ENCODE results near the gene GRAP2. TPM values are rescaled to one million over a fixed set of nuclear protein-coding genes. Genes with fewer than 3 reads are reported as not detected.
"Not testable (repeated sequence)": the region's sequence is repeated elsewhere in the genome, so short reads cannot be mapped to it uniquely, and the experiment has no call there.

The GRAP2 gene
- total RNA-seq, 2 donors from 2014 or later, result 56.4 to 59.4 TPM

GRCh38 chr22:39992894-39993293, 92.0 kb downstream of the GRAP2 start:
- H3K27ac Mint-ChIP-seq; ATAC-seq (replicated peaks in 1 of 2); H3K9me3 Mint-ChIP-seq; H3K4me3 Mint-ChIP-seq; H3K36me3 Mint-ChIP-seq (ENCODE audit: insufficient read depth in 2 of 2); DNase-seq: not testable (repeated sequence)
- peaks cover 39% of the 10 kb centered on the region for H3K27me3 Mint-ChIP-seq (ENCODE audit: low read depth)
- H3K4me1 Mint-ChIP-seq (ENCODE audit: low read depth), result peaks cover 13% of the 10 kb centered on the region

- peak overlapping the region; percentile 68 to 76 for H3K4me3 Mint-ChIP-seq
- no peaks in the 10 kb centered on the region for H3K9me3 Mint-ChIP-seq
- peak; percentile 52 to 63 for ATAC-seq (replicated peaks in 1 of 2)
- no peak overlapping the region for H3K27ac Mint-ChIP-seq
- H3K4me1 Mint-ChIP-seq (ENCODE audit: low read depth), result peaks cover 13% of the 10 kb centered on the region
- H3K27me3 Mint-ChIP-seq (ENCODE audit: low read depth), result peaks cover 39% of the 10 kb centered on the region
- peak; percentile 25 to 57 for DNase-seq
- H3K36me3 Mint-ChIP-seq (ENCODE audit: insufficient read depth in 2 of 2), result no peaks in the 10 kb centered on the region
These were observed 93.2 kb downstream of the GRAP2 start for GRCh38 chr22:39994041-39994565.

GRCh38 chr22:39994566-39995392, 93.9 kb downstream of the GRAP2 start, which contains the start of gene FAM83F:
FAM83F (plus strand) TSS chr22:39994954; CDS start chr22:39995043, 89 bp downstream.
- DNase-seq (peak; percentile 58 to 60), ATAC-seq (replicated peaks in 1 of 2) (peak; percentile 83 to 90)
- H3K27me3 Mint-ChIP-seq (ENCODE audit: low read depth), result peaks cover 39% of the 10 kb centered on the region
- H3K9me3 Mint-ChIP-seq, result no peaks in the 10 kb centered on the region
- peaks cover 13% of the 10 kb centered on the region for H3K4me1 Mint-ChIP-seq (ENCODE audit: low read depth)
- peak within 1 kb of the TSS; percentile 68 to 76 for H3K4me3 Mint-ChIP-seq
- H3K27ac Mint-ChIP-seq, result no peak within 1 kb of the TSS
- no peaks in the 10 kb centered on the region for H3K36me3 Mint-ChIP-seq (ENCODE audit: insufficient read depth in 2 of 2)

GRCh38 chr22:39995393-39996252, 94.7 kb downstream of the GRAP2 start:
- Mint-ChIP-seq H3K4me3 (peak overlapping the region; percentile 18 to 19), H3K27me3 (ENCODE audit: low read depth) (peaks cover 39% of the 10 kb centered on the region), H3K4me1 (ENCODE audit: low read depth) (peaks cover 13% of the 10 kb centered on the region), H3K9me3 (no peaks in the 10 kb centered on the region), H3K36me3 (ENCODE audit: insufficient read depth in 2 of 2) (no peaks in the 10 kb centered on the region), H3K27ac (no peak overlapping the region)
- ATAC-seq (replicated peaks in 1 of 2), result no peak
- DNase-seq, result no peak

GRCh38 chr22:39996732-39997131, 95.8 kb downstream of the GRAP2 start:
- no peaks in the 10 kb centered on the region for H3K36me3 Mint-ChIP-seq (ENCODE audit: insufficient read depth in 2 of 2)
- no peak for ATAC-seq (replicated peaks in 1 of 2)

GRCh38 chr22:39997421-39997820, 96.5 kb downstream of the GRAP2 start:
- Mint-ChIP-seq H3K4me3 (no peak overlapping the region), H3K36me3 (ENCODE audit: insufficient read depth in 2 of 2) (no peaks in the 10 kb centered on the region), H3K27ac (no peak overlapping the region), H3K27me3 (ENCODE audit: low read depth) (peaks cover 29% of the 10 kb centered on the region), H3K9me3 (no peaks in the 10 kb centered on the region), H3K4me1 (ENCODE audit: low read depth) (peaks cover 13% of the 10 kb centered on the region)
- ATAC-seq (replicated peaks in 1 of 2), result no peak
- no peak for DNase-seq

More at GRCh38 chr22:39996732-39997131, 95.8 kb downstream of the GRAP2 start:
- H3K9me3 Mint-ChIP-seq, result no peaks in the 10 kb centered on the region
- H3K4me3 Mint-ChIP-seq, result no peak overlapping the region
- no peak for DNase-seq
- peaks cover 36% of the 10 kb centered on the region for H3K27me3 Mint-ChIP-seq (ENCODE audit: low read depth)
- no peak overlapping the region for H3K27ac Mint-ChIP-seq
- H3K4me1 Mint-ChIP-seq (ENCODE audit: low read depth), result peaks cover 13% of the 10 kb centered on the region

GRCh38 chr22:39997939-39998726, 97.2 kb downstream of the GRAP2 start:
- DNase-seq, result no peak
- no peak for ATAC-seq (replicated peaks in 1 of 2)
- Mint-ChIP-seq H3K9me3 (no peaks in the 10 kb centered on the region), H3K27me3 (ENCODE audit: low read depth) (peaks cover 23% of the 10 kb centered on the region), H3K27ac (no peak overlapping the region), H3K4me3 (no peak overlapping the region), H3K36me3 (ENCODE audit: insufficient read depth in 2 of 2) (no peaks in the 10 kb centered on the region), H3K4me1 (ENCODE audit: low read depth) (peaks cover 13% of the 10 kb centered on the region)

GRCh38 chr22:39999144-39999757, 98.4 kb downstream of the GRAP2 start:
- Mint-ChIP-seq H3K27ac (no peak overlapping the region), H3K36me3 (ENCODE audit: insufficient read depth in 2 of 2) (no peaks in the 10 kb centered on the region), H3K4me1 (ENCODE audit: low read depth) (peaks cover 6% of the 10 kb centered on the region), H3K27me3 (ENCODE audit: low read depth) (peaks cover 13% of the 10 kb centered on the region), H3K4me3 (no peak overlapping the region), H3K9me3 (no peaks in the 10 kb centered on the region)
- DNase-seq (no peak), ATAC-seq (replicated peaks in 1 of 2) (no peak)

- Mint-ChIP-seq H3K4me1 (ENCODE audit: low read depth) (peaks cover 5% of the 10 kb centered on the region), H3K4me3 (no peak overlapping the region), H3K36me3 (ENCODE audit: insufficient read depth in 2 of 2) (no peaks in the 10 kb centered on the region), H3K27ac (no peak overlapping the region), H3K9me3 (no peaks in the 10 kb centered on the region), H3K27me3 (ENCODE audit: low read depth) (peaks cover 13% of the 10 kb centered on the region)
- ATAC-seq (replicated peaks in 1 of 2) (no peak), DNase-seq (no peak)
These were observed 99.3 kb downstream of the GRAP2 start for GRCh38 chr22:40000171-40000570.

GRCh38 chr22:40001106-40001505, 100.2 kb downstream of the GRAP2 start:
- no peaks in the 10 kb centered on the region for H3K9me3 Mint-ChIP-seq
- H3K27me3 Mint-ChIP-seq (ENCODE audit: low read depth), result peaks cover 13% of the 10 kb centered on the region
- H3K4me3 Mint-ChIP-seq, result no peak overlapping the region
- peaks cover under 1% of the 10 kb centered on the region for H3K4me1 Mint-ChIP-seq (ENCODE audit: low read depth)
- ATAC-seq (replicated peaks in 1 of 2), result no peak
- DNase-seq, result no peak
- no peak overlapping the region for H3K27ac Mint-ChIP-seq
- no peaks in the 10 kb centered on the region for H3K36me3 Mint-ChIP-seq (ENCODE audit: insufficient read depth in 2 of 2)

- no peak for ATAC-seq (replicated peaks in 1 of 2)
- H3K27me3 Mint-ChIP-seq (ENCODE audit: low read depth), result peaks cover 6% of the 10 kb centered on the region
- no peak for DNase-seq
- H3K4me1 Mint-ChIP-seq (ENCODE audit: low read depth), result no peaks in the 10 kb centered on the region
- no peak overlapping the region for H3K4me3 Mint-ChIP-seq
- H3K36me3 Mint-ChIP-seq (ENCODE audit: insufficient read depth in 2 of 2), result no peaks in the 10 kb centered on the region
- H3K9me3 Mint-ChIP-seq, result no peaks in the 10 kb centered on the region
- no peak overlapping the region for H3K27ac Mint-ChIP-seq
These were observed 101.1 kb downstream of the GRAP2 start for GRCh38 chr22:40001800-40002577.

All from activated T-cell treated with anti-CD3 and anti-CD28 coated beads, Interleukin-2, amount 50 U/mL, for 72 hours (primary cell).